ENCODE data around the gene PCCA. TPM values are rescaled to one million over a fixed set of nuclear protein-coding genes. Genes with fewer than 3 reads are reported as not detected.
A peak's percentile ranks its signal among the peaks of the same experiment; 100 is the strongest.
"Not testable (repeated sequence)": the region's sequence is repeated elsewhere in the genome, so short reads cannot be mapped to it uniquely, and the experiment has no call there.

Gene PCCA
- total and polyA plus RNA-seq, 12 donors: 27.6 to 176 (median 97.7) TPM

- no peak for DNase-seq
- WGBS, 4 donors: 89 to 100% (median 100%) methylated on average over 1 of the region's 1 CpG
- no peaks in the 10 kb centered on the region for H3K36me3 ChIP-seq (replicated peaks in 1 of 2)
- H3K9me3 ChIP-seq (replicated peaks in 1 of 3): no peaks in the 10 kb centered on the region
- H3K27ac ChIP-seq: no peak overlapping the region
- H3K4me3 ChIP-seq: no peak overlapping the region
- TF ChIP-seq POLR2A (IDR thresholded peaks at IDR 0.05) (no peak), CTCF (IDR thresholded peaks at IDR 0.05) (no peak)
- no peaks in the 10 kb centered on the region for H3K27me3 ChIP-seq
- intact Hi-C loops (cut with DNase I): no loop called here
- peaks cover 25 to 36% of the 10 kb centered on the region in 2 donors for H3K4me1 ChIP-seq (replicated peaks in 1 of 2)
These were observed 8.9 kb downstream of the PCCA start for GRCh38 chr13:100097821-100098220.

- no peaks in the 10 kb centered on the region for H3K27me3 ChIP-seq
- no peak overlapping the region for H3K4me3 ChIP-seq
- TF ChIP-seq POLR2A (IDR thresholded peaks at IDR 0.05) (no peak), CTCF (IDR thresholded peaks at IDR 0.05) (no peak)
- WGBS, 4 donors: 85 to 89% (median 87%) methylated on average over 6 of the region's 6 CpGs
- peak overlapping the region in 4 of 5 donors; percentile 38 to 77 (median 75) for H3K27ac ChIP-seq
- DNase-seq: peak in 1 of 7 donors; percentile 7
- H3K36me3 ChIP-seq (replicated peaks in 1 of 2): no peaks in the 10 kb centered on the region
- intact Hi-C loops (cut with DNase I): no loop called here
- peaks cover 25 to 36% of the 10 kb centered on the region in 2 donors for H3K4me1 ChIP-seq (replicated peaks in 1 of 2)
- no peaks in the 10 kb centered on the region for H3K9me3 ChIP-seq (replicated peaks in 1 of 3)
These were observed 9.7 kb downstream of the PCCA start for GRCh38 chr13:100098445-100099116.

- Histone ChIP-seq H3K27ac (peak overlapping the region; percentile 43 to 77 (median 74)), H3K4me1 (replicated peaks in 1 of 2) (peaks cover 25 to 36% of the 10 kb centered on the region in 2 donors)
- intact Hi-C loops (cut with DNase I); H3K4me3 ChIP-seq; H3K9me3 ChIP-seq (replicated peaks in 1 of 3); H3K27me3 ChIP-seq; H3K36me3 ChIP-seq (replicated peaks in 1 of 2): not testable (repeated sequence)
- DNase-seq: peak in 3 of 7 donors; percentile 21 to 33 (median 24)
- 59 to 72% (median 64%) methylated on average over 8 of the region's 8 CpGs for WGBS, 4 donors
These were observed 10.2 kb downstream of the PCCA start for GRCh38 chr13:100099117-100099445.

GRCh38 chr13:100100115-100100879 lies 11.4 kb downstream of the PCCA start:
- no peaks in the 10 kb centered on the region for H3K9me3 ChIP-seq (replicated peaks in 1 of 3)

More at GRCh38 chr13:100100115-100100879, 11.4 kb downstream of the PCCA start:
- no peak overlapping the region for H3K4me3 ChIP-seq
- WGBS, 4 donors: 30 to 36% (median 34%) methylated on average over 10 of the region's 10 CpGs
- peaks cover 25 to 36% of the 10 kb centered on the region in 2 donors for H3K4me1 ChIP-seq (replicated peaks in 1 of 2)
- intact Hi-C loops (cut with DNase I): no loop called here
- peak; percentile 40 to 84 (median 75) for DNase-seq
- H3K27ac ChIP-seq: peak overlapping the region; percentile 43 to 77 (median 74)
- TF ChIP-seq POLR2A (IDR thresholded peaks at IDR 0.05): no peak
- TF ChIP-seq CTCF (IDR thresholded peaks at IDR 0.05): no peak
- no peaks in the 10 kb centered on the region for H3K36me3 ChIP-seq (replicated peaks in 1 of 2)
- no peaks in the 10 kb centered on the region for H3K27me3 ChIP-seq

All from adrenal gland (tissue), 12 donors.